Colonic mucosa (tissue), 4 donors: ENCODE measurements around the gene RRN3. TPM values are rescaled to one million over a fixed set of nuclear protein-coding genes. Genes with fewer than 3 reads are reported as not detected.
"Not testable (repeated sequence)": the region's sequence is repeated elsewhere in the genome, so short reads cannot be mapped to it uniquely, and the experiment has no call there.

Experiments
- DNase-seq: peaks from one replicate; pipeline ENCODE4 v3.0.0-alpha.2; 2020
- H3K27ac ChIP-seq: fragments of 200-600 bp; one replicate; pipeline ENCODE4 v1.8.0; 2021
- H3K27me3 ChIP-seq: fragments of 200-600 bp; one replicate; pipeline ENCODE4 v1.8.0; 2021
- H3K36me3 ChIP-seq: fragments of 200-600 bp; one replicate; pipeline ENCODE4 v1.8.0; 2021
- H3K4me1 ChIP-seq: fragments of 200-600 bp; one replicate; pipeline ENCODE4 v1.8.0; 2021; ENCODE audit warnings: mild to moderate bottlenecking
- H3K4me3 ChIP-seq: fragments of 200-600 bp; one replicate; pipeline ENCODE4 v1.8.0; 2021
- H3K9ac ChIP-seq, 2 donors: one replicate each; pipeline ENCODE4 v1.7.0; 2013; ENCODE audit warnings: control low read depth in 2 of 2, low read depth in 2 of 2, low read length in 2 of 2
- H3K9me3 ChIP-seq: fragments of 200-600 bp; one replicate; pipeline ENCODE4 v1.8.0; 2021
- intact Hi-C: fragments of 100-400 bp; cut with DNase I; formaldehyde crosslinking; loops from one replicate; pipeline ENCODE4 v1.14.1; 2022
- total RNA-seq, 2 donors: library from RNA; stranded (reverse); fragmentation: NEBNext Ultra II Directional in 1 of 2; extraction: Animal tissue kit (Norgen Biotek cat#: 25700) in 1 of 2; gene quantifications; one replicate each; pipeline ENCODE4 v1.2.1, GENCODE V29; 2021
- TF ChIP-seq, protein P1 (sequence below): fragments of 200-600 bp; IDR thresholded peaks from one replicate; pipeline ENCODE4 v1.8.0; 2022; ENCODE audit warnings: antibody characterized with exemption, mild to moderate bottlenecking
- donor health status: healthy.
- donor health status: DM: no; HTN: no; CAD: no.
- donor health status: DM: no; HTN: no; CAD: no.

RRN3 gene
- total RNA-seq, 2 donors from 2014 or later, result 26.8 to 28.6 TPM

DNA sequence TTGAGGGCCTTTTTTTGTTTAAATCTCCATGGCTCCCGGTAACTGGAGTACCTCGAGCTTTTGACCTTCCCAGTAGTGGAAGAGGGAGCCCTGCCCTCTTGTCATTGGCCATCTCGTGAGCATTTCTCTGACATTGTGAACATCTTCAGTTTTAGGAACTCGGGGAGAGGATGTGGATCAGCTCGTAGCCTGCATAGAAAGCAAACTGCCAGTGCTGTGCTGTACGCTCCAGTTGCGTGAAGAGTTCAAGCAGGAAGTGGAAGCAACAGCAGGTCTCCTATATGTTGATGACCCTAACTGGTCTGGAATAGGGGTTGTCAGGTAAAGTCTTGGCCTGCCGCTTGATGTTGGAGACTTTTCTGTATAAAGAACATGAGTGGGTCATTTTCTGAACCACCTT lies 62.5 kb downstream of the RRN3 start:
- TF ChIP-seq, protein P1, sequence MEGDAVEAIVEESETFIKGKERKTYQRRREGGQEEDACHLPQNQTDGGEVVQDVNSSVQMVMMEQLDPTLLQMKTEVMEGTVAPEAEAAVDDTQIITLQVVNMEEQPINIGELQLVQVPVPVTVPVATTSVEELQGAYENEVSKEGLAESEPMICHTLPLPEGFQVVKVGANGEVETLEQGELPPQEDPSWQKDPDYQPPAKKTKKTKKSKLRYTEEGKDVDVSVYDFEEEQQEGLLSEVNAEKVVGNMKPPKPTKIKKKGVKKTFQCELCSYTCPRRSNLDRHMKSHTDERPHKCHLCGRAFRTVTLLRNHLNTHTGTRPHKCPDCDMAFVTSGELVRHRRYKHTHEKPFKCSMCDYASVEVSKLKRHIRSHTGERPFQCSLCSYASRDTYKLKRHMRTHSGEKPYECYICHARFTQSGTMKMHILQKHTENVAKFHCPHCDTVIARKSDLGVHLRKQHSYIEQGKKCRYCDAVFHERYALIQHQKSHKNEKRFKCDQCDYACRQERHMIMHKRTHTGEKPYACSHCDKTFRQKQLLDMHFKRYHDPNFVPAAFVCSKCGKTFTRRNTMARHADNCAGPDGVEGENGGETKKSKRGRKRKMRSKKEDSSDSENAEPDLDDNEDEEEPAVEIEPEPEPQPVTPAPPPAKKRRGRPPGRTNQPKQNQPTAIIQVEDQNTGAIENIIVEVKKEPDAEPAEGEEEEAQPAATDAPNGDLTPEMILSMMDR, result no peak
- H3K4me1 ChIP-seq, result no peaks in the 10 kb centered on the region
- no peaks in the 10 kb centered on the region for H3K27me3 ChIP-seq
- H3K27ac ChIP-seq, result no peak overlapping the region
- peaks cover 18% of the 10 kb centered on the region for H3K36me3 ChIP-seq
- H3K9me3 ChIP-seq, result no peaks in the 10 kb centered on the region
- no peak for DNase-seq
- intact Hi-C loops, result no loop called here
- no peak overlapping the region for H3K9ac ChIP-seq
- H3K4me3 ChIP-seq, result no peak overlapping the region

DNA sequence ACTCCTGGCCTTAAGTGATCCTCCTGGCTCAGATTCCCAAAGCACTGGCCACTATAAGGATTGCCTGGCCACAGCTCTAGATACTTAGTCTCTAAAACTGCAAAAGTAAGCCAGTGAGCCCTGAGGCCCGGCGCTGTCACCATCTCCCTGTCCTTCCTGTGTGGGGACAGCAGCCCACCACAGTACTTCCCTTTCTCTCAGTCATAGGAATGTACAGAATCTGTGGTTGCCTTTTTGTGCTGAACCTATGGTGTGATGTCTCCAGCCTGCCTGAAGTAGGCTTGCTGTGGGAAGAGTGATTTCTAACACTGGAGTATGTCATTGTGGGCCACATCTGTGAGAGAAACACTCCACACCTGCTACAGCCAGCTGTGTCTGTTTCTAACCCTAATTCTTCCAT lies 62.9 kb downstream of the RRN3 start:
- intact Hi-C loops, result no loop called here
- no peak overlapping the region for H3K27ac ChIP-seq

DNA sequence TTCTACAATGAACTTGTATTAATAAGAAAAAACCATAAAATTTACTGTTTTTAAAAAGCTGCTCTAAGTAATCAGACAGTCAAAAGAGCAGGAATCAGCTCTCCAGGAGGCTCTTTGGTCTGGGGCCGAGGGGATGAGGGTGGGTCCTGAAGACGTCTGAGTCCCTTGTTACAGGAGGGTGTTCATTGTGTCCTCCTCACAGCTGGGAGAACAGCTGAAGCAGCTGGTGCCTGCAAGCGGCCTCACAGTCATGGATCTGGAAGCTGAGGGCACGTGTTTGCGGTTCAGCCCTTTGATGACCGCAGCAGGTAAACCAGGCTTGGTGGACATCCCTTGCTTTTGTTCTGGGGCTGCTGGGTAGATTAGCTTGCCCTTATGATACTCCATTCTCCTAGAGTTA lies 64.3 kb downstream of the RRN3 start:
- H3K9me3 ChIP-seq, H3K27ac ChIP-seq, H3K4me1 ChIP-seq, H3K36me3 ChIP-seq, DNase-seq, H3K9ac ChIP-seq, intact Hi-C loops, H3K27me3 ChIP-seq, H3K4me3 ChIP-seq: not testable (repeated sequence)

More for the DNA sequence above, 62.9 kb downstream of the RRN3 start:
- Histone ChIP-seq H3K27me3 (no peaks in the 10 kb centered on the region), H3K4me1 (no peaks in the 10 kb centered on the region), H3K4me3 (no peak overlapping the region), H3K36me3 (peaks cover 18% of the 10 kb centered on the region), H3K9me3 (no peaks in the 10 kb centered on the region), H3K9ac (no peak overlapping the region)
- TF ChIP-seq, protein P1, result no peak
- DNase-seq, result no peak

DNA sequence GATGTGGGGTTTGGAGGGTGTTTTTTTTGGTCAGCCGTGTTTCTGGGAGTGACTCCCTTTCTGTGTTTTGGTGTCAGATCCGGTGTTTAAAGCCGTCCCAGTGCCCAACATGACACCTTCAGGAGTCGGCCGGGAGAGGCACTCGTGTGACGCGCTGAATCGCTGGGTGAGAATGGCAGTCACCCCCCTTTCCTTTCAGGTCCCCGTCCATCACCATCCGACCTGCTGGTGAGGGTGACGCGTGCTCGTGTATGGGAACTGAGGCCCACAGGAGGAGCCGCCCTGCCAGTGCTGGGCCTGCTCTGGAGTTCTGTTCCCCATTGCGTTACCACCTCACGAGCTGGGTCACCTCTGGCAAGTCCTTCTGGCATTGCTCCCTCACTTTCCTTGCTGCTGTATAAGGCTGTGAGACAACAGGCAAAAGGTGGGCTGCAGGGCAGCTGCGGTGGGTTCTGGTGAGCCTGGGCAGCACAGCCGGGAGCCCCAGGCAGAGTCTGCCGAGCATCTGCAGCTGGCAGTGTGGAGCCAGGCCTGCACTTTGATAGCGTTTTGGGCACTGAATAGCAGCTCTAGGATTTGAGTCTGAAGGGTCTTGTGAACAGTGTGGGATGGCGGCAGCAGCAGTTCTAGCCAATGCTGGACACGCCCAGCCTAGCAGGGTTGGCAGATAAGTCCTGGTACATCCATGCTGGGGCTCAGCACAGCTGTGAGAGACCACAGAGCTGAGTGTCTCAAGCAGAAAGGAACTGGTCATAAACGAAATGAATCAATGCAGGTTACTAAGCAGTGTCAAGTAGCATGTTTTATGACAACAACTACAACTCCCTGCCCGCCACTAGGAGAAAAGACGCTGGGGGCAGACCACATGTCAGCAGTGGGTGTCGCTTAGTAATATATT lies 65.0 kb downstream of the RRN3 start:
- intact Hi-C loops, H3K9ac ChIP-seq, H3K27me3 ChIP-seq, H3K4me1 ChIP-seq, H3K36me3 ChIP-seq, DNase-seq, H3K9me3 ChIP-seq, H3K4me3 ChIP-seq, H3K27ac ChIP-seq: not testable (repeated sequence)

DNA sequence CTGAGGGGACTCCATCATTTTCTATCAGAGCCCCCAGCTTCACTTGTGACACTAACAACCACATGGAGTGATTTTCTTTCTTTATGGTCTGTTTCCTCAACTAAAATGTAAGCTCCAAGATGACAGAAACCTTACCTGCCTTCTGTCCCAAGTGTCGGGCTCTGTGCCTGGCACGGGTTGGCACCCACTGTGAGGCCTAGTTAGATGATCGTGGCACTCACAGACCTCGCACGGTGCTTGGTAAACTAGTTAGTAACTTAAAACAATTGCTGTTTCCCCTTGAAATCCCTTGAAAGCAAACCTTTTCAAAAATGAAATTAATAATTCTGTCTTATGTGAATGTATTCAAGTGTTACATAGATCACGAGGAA lies 65.7 kb downstream of the RRN3 start:
- H3K36me3 ChIP-seq, H3K27me3 ChIP-seq, intact Hi-C loops, H3K9me3 ChIP-seq, H3K4me1 ChIP-seq, H3K27ac ChIP-seq, H3K4me3 ChIP-seq, DNase-seq: not testable (repeated sequence)
- H3K9ac ChIP-seq, result peak overlapping the region in 1 of 2 donors; percentile 36

DNA sequence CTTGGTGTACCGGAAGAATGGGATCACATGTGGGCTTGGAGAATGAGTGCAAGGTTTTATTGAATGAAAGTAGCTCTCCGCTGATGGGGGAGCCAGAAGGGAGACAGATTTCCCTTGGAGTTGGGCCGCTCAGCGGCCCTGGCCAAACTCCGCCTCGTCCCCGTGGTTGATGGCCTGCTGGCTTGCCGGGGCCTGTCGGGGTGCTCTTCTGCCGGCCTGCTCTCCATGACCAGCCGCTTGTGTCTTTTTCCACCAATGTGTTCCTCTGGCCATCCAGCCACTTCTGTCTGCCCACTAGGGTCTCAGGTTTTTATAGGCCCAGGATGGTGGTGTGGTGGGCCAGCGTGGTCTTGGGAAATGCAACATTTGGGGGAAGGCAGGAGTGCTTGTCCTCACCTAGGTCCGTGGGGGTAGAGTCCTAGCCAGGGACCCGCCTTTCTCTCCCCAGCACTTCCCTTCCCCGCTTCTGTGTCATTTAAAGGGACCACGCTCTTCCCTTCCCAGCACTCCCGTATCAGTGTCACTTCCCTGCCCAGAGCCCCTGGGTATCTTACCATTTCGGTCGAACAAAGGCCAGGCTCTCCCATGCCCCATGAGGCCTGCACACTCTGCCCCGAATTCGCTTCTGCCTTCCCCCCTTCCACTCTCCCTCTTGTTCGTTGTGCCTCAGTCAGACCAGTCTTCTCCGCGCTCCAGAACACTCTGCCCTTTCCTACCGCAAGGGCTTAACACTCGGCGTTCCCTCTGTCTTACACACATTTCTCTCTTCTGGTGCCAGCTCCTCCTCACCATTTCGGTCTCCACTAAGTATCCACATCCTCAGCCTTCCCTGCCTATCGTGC lies 66.3 kb downstream of the RRN3 start:
- H3K36me3 ChIP-seq, result peaks cover 11% of the 10 kb centered on the region
- H3K27me3 ChIP-seq, H3K9me3 ChIP-seq, H3K4me3 ChIP-seq, H3K27ac ChIP-seq, intact Hi-C loops, DNase-seq, H3K4me1 ChIP-seq: not testable (repeated sequence)
- peak overlapping the region in 1 of 2 donors; percentile 36 for H3K9ac ChIP-seq

DNA sequence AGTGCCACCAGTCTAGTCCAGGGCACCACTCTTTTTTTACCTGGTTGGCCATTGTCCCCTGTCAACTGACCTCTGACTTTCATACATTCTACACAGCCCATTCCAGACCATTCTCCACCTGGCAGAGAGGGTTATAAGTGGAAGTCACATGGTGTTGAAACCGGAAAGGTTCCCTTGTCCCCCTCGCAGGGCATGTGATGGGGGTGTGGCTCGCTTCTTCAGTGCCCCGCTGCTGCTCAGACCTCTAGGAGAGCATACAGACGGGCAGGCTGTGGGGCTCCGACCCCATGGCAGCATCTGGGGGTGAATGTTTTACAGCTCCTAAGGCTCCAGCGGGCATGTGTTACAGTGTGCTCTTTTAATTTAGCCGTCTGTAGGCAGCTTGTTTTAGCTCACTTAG lies 67.0 kb downstream of the RRN3 start:
- H3K9me3 ChIP-seq, H3K9ac ChIP-seq, DNase-seq, H3K4me1 ChIP-seq, intact Hi-C loops, H3K27ac ChIP-seq, H3K4me3 ChIP-seq, H3K27me3 ChIP-seq: not testable (repeated sequence)
- H3K36me3 ChIP-seq, result peaks cover 11% of the 10 kb centered on the region

DNA sequence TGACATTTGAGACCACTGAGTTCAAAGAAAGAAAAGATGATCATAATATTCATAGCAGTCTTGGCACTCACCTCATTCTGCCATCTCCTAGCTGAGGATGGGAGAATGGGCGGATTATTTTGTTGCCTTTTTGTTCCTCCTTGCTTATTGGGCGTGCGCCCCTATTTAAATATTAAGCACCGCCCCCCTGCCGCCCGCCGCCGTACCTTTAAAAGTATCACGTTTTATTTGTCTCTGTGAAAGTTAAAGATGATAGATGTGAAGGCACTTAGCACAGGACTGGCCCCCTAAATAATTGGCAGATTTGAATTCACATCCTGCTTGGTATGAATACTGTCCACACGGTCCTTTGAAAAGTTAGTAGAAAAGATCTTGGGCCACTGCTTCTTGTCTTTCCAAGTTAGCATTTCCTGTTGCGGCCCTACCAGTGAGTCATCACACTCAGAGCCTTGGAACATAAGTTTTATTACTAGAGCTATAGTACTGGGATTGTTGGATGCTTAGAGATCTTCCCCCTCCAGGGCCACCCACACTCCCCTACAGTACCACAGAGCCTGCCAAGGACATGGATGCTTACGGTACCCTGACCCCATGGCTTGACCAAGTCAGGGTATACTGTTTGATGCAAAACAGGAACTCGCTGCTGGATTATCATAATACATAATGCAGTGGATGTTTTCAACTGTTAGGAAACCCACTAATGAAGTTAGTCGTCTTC lies 68.7 kb downstream of the RRN3 start:
- H3K27ac ChIP-seq, result peak overlapping the region; percentile 37
- not testable (repeated sequence) for H3K4me1 ChIP-seq

DNA sequence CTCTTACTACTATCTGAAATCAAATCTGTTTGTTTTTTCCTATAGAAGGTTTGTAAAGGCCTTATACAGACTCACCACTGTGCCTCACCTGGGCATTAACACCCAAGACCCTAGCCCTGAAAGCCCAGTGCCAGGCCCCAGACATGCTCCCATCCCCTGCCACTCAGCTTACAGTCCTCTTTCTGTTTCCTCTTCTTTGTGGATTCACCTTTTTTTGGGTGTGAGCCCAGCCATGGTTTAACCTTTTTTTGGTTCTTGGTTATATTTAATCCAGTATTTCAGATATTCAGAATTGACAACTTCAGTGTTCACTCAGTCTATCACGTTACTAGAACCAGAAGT lies 69.2 kb downstream of the RRN3 start:
- H3K9me3 ChIP-seq, H3K27me3 ChIP-seq, DNase-seq, intact Hi-C loops, H3K4me1 ChIP-seq, H3K4me3 ChIP-seq, H3K9ac ChIP-seq: not testable (repeated sequence)
- Histone ChIP-seq H3K27ac (peak overlapping the region; percentile 37), H3K36me3 (peaks cover 11% of the 10 kb centered on the region)

More for the DNA sequence above, 68.7 kb downstream of the RRN3 start:
- H3K4me3 ChIP-seq, intact Hi-C loops, DNase-seq, H3K27me3 ChIP-seq, H3K9ac ChIP-seq, H3K9me3 ChIP-seq: not testable (repeated sequence)
- peaks cover 11% of the 10 kb centered on the region for H3K36me3 ChIP-seq

DNA sequence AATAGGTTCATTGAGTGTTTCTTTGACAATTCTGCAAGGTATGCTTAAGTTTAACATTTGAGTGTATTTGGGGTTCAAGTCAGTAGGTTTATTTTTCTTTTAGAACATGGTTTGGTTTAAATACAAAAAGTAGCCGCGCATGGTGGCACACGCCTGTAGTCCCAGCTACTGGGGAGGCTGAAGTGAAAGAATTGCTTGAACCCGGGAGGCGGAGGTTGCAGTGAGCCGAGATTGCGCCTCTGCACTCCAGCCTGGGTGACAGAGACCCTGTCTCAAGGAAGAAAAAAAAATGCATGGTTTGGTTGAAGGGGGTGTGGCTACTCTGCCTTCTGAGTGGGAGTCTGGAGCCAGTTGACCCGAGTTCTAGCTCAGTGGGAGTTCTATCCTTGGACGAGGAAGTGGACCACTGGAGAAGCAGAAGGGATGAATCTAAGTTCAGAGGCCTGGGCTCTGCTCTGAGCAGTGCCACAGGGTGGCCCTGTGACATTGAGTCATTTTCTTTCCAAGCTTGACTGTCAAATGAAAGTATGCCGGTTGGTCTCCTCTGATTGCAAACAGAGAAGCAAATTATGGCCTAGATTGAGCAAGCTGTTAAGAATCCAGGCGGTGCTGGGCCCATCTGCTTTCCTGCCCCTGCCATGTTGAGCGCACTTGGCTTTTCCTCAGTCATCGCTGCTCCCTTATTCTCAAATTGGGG lies 70.5 kb downstream of the RRN3 start:
- DNase-seq, H3K27me3 ChIP-seq, H3K9me3 ChIP-seq, H3K27ac ChIP-seq, H3K9ac ChIP-seq, H3K4me1 ChIP-seq, H3K4me3 ChIP-seq, intact Hi-C loops: not testable (repeated sequence)
- H3K36me3 ChIP-seq, result peaks cover 18% of the 10 kb centered on the region
